ENCODE measurements around the gene DKKL1. TPM values are rescaled to one million over a fixed set of nuclear protein-coding genes. Genes with fewer than 3 reads are reported as not detected.

The DKKL1 gene
- total RNA-seq, 1 experiment from 2014 or later: 1.0 TPM

GRCh38 chr19:49407079-49407478 is 43.4 kb downstream of the DKKL1 start:
- Histone ChIP-seq H2AFZ (ENCODE audit: low read depth, low read length, poor library complexity, severe bottlenecking) (no peak overlapping the region), H3K4me3 (replicated peaks in 1 of 2; ENCODE audit: low read depth in 1 of 2, low read length in 2 of 2) (no peak overlapping the region), H3K9ac (ENCODE audit: low read length) (no peak overlapping the region), H3K9me2 (ENCODE audit: insufficient read depth) (no peaks in the 10 kb centered on the region), H4K20me1 (ENCODE audit: insufficient read depth) (no peaks in the 10 kb centered on the region), H3K27me3 (ENCODE audit: insufficient read depth, low read length) (no peaks in the 10 kb centered on the region), H3K9me3 (ENCODE audit: control insufficient read depth in 1 of 2, insufficient read depth in 1 of 2, low read depth in 1 of 2, low read length in 2 of 2) (no peaks in the 10 kb centered on the region), H3K79me2 (ENCODE audit: insufficient read depth, low read length) (no peaks in the 10 kb centered on the region), H3K36me3 (ENCODE audit: control insufficient read depth in 1 of 2, insufficient read depth in 2 of 2, low read length in 2 of 2) (no peaks in the 10 kb centered on the region), H3K27ac (ENCODE audit: low read depth, low read length) (no peak overlapping the region), H3K4me1 (ENCODE audit: control insufficient read depth in 1 of 2, insufficient read depth in 2 of 2, low read length in 2 of 2) (peaks cover 12 to 28% of the 10 kb centered on the region in 2 experiments; a peak in 3 of 4 replicates), H3K4me2 (ENCODE audit: low read length) (no peak overlapping the region)
- no TSS peak for BruUV-seq (replicated peaks)
- intact Hi-C loops (cut with micrococcal nuclease): no loop called here
- DNase-seq (ENCODE audit: low read depth, low spot score) (no peak), ATAC-seq (no peak)
- ChIA-PET POLR2A (no interaction called here), RAD21 (ENCODE audit: low non-redundant PET in 1 of 2, low total read pairs in 2 of 2, uncharacterized antibody in 2 of 2, unreplicated experiment in 2 of 2) (no interaction called here), CTCF (no interaction called here)
- TF ChIP-seq SRF (IDR thresholded peaks at IDR 0.05; ENCODE audit: low read depth): no peak
- no peak for TF ChIP-seq EGR1 (IDR thresholded peaks at IDR 0.05; ENCODE audit: low read depth)

- DNase-seq (ENCODE audit: low read depth, low spot score) (no peak), ATAC-seq (no peak)
- ChIA-PET RAD21 (ENCODE audit: low non-redundant PET in 1 of 2, low total read pairs in 2 of 2, uncharacterized antibody in 2 of 2, unreplicated experiment in 2 of 2) (no interaction called here), CTCF (no interaction called here), POLR2A (no interaction called here)
- Histone ChIP-seq H3K9me2 (ENCODE audit: insufficient read depth) (no peaks in the 10 kb centered on the region), H3K4me2 (ENCODE audit: low read length) (no peak overlapping the region), H2AFZ (ENCODE audit: low read depth, low read length, poor library complexity, severe bottlenecking) (no peak overlapping the region), H4K20me1 (ENCODE audit: insufficient read depth) (no peaks in the 10 kb centered on the region), H3K79me2 (ENCODE audit: insufficient read depth, low read length) (no peaks in the 10 kb centered on the region), H3K27ac (ENCODE audit: low read depth, low read length) (no peak overlapping the region), H3K9ac (ENCODE audit: low read length) (no peak overlapping the region), H3K27me3 (ENCODE audit: insufficient read depth, low read length) (no peaks in the 10 kb centered on the region), H3K4me1 (ENCODE audit: control insufficient read depth in 1 of 2, insufficient read depth in 2 of 2, low read length in 2 of 2) (peaks cover 12 to 28% of the 10 kb centered on the region in 2 experiments; a peak in 3 of 4 replicates), H3K4me3 (replicated peaks in 1 of 2; ENCODE audit: low read depth in 1 of 2, low read length in 2 of 2) (no peak overlapping the region), H3K9me3 (ENCODE audit: control insufficient read depth in 1 of 2, insufficient read depth in 1 of 2, low read depth in 1 of 2, low read length in 2 of 2) (no peaks in the 10 kb centered on the region), H3K36me3 (ENCODE audit: control insufficient read depth in 1 of 2, insufficient read depth in 2 of 2, low read length in 2 of 2) (no peaks in the 10 kb centered on the region)
- no peak for TF ChIP-seq ATF3 (IDR thresholded peaks at IDR 0.05)
- TF ChIP-seq POLR2A (IDR thresholded peaks at IDR 0.05; ENCODE audit: borderline replicate concordance, extremely low read depth, insufficient read depth, insufficient read length): no peak
- TF ChIP-seq ZNF274 (IDR thresholded peaks at IDR 0.05; ENCODE audit: low read depth, low read length): no peak
- no TSS peak for BruUV-seq (replicated peaks)
- intact Hi-C loops (cut with micrococcal nuclease): no loop called here
Measured at GRCh38 chr19:49407482-49408015, 43.9 kb downstream of the DKKL1 start.
